HG02798 (cell line): ENCODE data around the gene NIT1.
A peak's percentile ranks its signal among the peaks of the same experiment; 100 is the strongest.

Source experiments
- ATAC-seq: cut with Tn5 transposase; IDR thresholded peaks from one replicate; pipeline ENCODE4 v1.9.1; 2021; ENCODE audit warnings: mild to moderate bottlenecking; ENCODE audit not compliant: unreplicated experiment, poor library complexity

Gene NIT1

GRCh38 chr1:161083748-161084596 is 33.9 kb upstream of the NIT1 start:
- no peak for ATAC-seq

- no peak for ATAC-seq
Measured at GRCh38 chr1:161084597-161084988, 33.3 kb upstream of the NIT1 start.

GRCh38 chr1:161085165-161085564 is 32.7 kb upstream of the NIT1 start:
- ATAC-seq = no peak

- no peak for ATAC-seq
Measured at GRCh38 chr1:161086457-161086856, 31.4 kb upstream of the NIT1 start.

GRCh38 chr1:161088587-161089110 is 29.3 kb upstream of the NIT1 start:
- no peak for ATAC-seq

GRCh38 chr1:161089251-161089924 is 28.5 kb upstream of the NIT1 start, which contains the start of gene NECTIN4:
TSS of gene NECTIN4 (minus strand) at chr1:161089558. CDS start at chr1:161089296, 262 bp downstream.
- ATAC-seq = no peak

GRCh38 chr1:161089938-161090337 is 28.0 kb upstream of the NIT1 start:
- no peak for ATAC-seq

- ATAC-seq = no peak
Measured at GRCh38 chr1:161090617-161091016, 27.3 kb upstream of the NIT1 start.

GRCh38 chr1:161091093-161091492 is 26.8 kb upstream of the NIT1 start:
- ATAC-seq = no peak

GRCh38 chr1:161091796-161092507 is 26.0 kb upstream of the NIT1 start:
- no peak for ATAC-seq

- no peak for ATAC-seq
Measured at GRCh38 chr1:161092621-161093028, 25.3 kb upstream of the NIT1 start.

- no peak for ATAC-seq
Measured at GRCh38 chr1:161094481-161094880, 23.4 kb upstream of the NIT1 start.

GRCh38 chr1:161095230-161095629 is 22.7 kb upstream of the NIT1 start:
- no peak for ATAC-seq

- ATAC-seq = no peak
Measured at GRCh38 chr1:161096015-161096414, 21.9 kb upstream of the NIT1 start.

- ATAC-seq = no peak
Measured at GRCh38 chr1:161096530-161096929, 21.4 kb upstream of the NIT1 start.

GRCh38 chr1:161098210-161099068 is 19.5 kb upstream of the NIT1 start, which contains the start of gene KLHDC9:
TSS of gene KLHDC9 (plus strand) at chr1:161098361. CDS start at chr1:161098536, 175 bp downstream.
- ATAC-seq = peak; percentile 77

- ATAC-seq = no peak
Measured at GRCh38 chr1:161099090-161099802, 18.7 kb upstream of the NIT1 start.

GRCh38 chr1:161100556-161100955 is 17.3 kb upstream of the NIT1 start:
- ATAC-seq = no peak

GRCh38 chr1:161106431-161106830 is 11.5 kb upstream of the NIT1 start:
- no peak for ATAC-seq
